GM12892 (cell line): ENCODE results near the gene PGM1.

Experiments used
- POLR2A ChIP-seq: IDR thresholded peaks from 2 replicates; pipeline ENCODE4 v1.6.1; 2011; ENCODE audit warnings: low read depth, low read length, control low read depth
- POLR2AphosphoS5 ChIP-seq: IDR thresholded peaks from 2 replicates; pipeline ENCODE4 v1.6.1; 2011; ENCODE audit warnings: low read depth, low read length, control low read depth

DNA sequence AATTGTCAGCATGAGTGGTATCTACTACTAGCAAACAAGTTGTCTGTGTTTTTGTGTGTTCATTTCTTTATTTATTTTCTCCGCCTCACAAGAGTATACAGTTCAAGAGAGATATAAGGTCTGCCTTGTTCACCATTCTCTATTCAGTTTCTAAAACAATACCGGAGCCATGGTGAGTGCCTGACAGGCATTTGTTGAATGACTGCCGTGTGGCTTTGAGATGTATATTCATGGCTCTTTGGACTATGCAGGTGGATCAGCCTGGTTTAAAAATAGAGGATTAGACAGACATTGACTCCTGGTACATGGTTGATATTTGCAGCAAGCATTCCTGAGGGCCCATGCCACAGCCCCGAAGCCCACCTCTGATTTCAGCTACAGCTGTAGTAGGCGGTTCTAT lies 89.7 kb downstream of the PGM1 start:
- TF ChIP-seq POLR2A (no peak), POLR2AphosphoS5 (no peak)
